GM19239 (cell line): Measurements from ENCODE around the gene KCP.

ENCODE experiments used
- DNase-seq: peaks from one replicate; pipeline ENCODE4 v3.0.0; 2011; ENCODE audit warnings: low spot score; ENCODE audit not compliant: insufficient read length
- FAIRE-seq: peaks from 2 replicates; lab custom pipeline; 2011; peaks lifted over from hg19 to GRCh38; lab: Jason Lieb, UNC

Gene KCP

DNA sequence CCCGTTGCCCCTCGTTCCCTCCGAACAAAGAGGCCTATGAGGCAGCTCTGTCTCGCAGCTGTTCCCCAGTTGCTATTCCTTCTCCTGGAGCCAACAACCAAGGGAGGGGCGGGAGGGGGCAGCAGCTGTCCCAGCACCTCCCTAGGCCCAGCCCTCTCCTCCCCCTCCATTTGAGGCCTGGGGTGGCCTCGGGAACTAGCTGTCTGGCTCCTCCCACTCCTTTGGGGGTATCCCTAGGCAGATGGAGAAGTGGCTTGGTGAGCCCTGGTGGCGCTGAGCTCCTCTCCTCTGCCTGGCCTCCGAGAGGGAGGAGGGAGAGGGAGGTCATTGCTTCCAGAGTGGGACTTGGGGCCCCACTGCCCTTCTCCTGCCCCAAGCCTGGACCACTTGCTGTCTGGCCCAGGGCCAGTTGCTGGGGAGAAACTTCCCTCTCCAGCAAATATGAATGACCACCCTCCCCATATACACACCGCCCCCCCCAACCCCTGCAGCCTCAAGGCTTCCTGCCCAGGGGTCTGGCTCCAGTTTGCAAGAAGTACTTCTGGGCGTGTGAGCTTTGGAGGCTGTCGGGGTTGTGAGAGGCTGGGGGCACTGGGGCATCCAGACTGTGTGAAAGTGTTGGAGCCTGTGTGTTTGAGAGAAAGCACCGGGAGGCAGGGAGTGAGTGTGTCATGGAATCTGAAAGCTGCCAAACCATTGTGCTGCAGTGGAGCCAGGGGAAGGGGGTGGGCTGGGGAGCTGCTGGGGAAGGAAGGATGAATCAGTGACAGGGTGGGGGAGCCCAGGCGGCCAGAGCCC is 77.2 kb downstream of the KCP start:
- FAIRE-seq (no peak), DNase-seq (no peak)

GRCh38 chr7:128832880-128833147 is 77.7 kb downstream of the KCP start:
- FAIRE-seq (no peak), DNase-seq (no peak)

DNA sequence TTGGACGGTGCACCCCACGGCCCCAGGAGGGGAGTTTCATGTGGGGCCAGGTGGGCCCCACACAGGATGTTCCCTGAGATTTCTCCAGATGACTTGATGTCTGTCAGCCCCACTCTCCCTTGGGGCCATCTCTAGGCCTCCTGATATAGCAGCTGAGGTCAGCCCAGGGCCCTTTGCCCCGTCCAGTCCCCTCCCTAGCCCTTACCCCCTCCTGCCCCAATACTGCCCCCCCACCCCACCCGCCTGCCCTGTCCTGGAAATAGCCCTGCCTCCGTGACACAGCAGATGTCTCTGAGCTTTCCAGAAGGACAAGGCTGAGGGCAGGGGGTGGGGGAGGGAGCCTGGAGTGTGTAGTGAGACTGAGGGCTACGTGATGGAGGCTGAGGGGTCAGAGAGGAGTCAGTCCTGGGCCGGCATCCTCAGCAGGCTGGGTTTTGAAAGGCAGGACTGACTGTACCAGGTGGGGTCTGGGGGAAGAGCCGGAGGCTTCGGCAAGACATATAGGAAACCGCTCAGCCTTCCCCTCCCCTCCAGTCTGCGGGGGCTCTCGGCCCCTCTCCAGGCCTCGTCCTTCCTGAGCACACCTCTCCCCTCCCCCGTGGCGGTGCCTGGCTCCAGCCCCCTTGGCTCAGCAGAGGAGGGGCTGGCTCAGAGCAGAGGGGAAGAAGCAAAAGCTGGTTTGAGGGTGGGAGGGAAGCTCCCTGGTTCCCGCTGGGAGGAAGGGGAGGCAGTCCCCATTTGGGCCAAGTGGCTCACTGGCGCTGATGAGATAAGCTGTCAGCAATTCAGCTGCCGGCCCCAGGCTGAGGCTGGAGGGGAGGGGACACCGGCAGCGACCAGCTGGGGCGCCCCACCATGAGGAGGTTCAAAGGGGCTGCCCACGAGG is 78.3 kb downstream of the KCP start:
- FAIRE-seq = no peak
- DNase-seq = no peak

- no peak for DNase-seq
- FAIRE-seq = no peak
These were observed 79.1 kb downstream of the KCP start for GRCh38 chr7:128831178-128831993.

GRCh38 chr7:128830231-128831177 is 80.0 kb downstream of the KCP start, which contains the start of gene FLNC:
Gene FLNC (plus strand): TSS chr7:128830406. CDS start chr7:128830638, 232 bp downstream.
- DNase-seq (no peak), FAIRE-seq (no peak)

DNA sequence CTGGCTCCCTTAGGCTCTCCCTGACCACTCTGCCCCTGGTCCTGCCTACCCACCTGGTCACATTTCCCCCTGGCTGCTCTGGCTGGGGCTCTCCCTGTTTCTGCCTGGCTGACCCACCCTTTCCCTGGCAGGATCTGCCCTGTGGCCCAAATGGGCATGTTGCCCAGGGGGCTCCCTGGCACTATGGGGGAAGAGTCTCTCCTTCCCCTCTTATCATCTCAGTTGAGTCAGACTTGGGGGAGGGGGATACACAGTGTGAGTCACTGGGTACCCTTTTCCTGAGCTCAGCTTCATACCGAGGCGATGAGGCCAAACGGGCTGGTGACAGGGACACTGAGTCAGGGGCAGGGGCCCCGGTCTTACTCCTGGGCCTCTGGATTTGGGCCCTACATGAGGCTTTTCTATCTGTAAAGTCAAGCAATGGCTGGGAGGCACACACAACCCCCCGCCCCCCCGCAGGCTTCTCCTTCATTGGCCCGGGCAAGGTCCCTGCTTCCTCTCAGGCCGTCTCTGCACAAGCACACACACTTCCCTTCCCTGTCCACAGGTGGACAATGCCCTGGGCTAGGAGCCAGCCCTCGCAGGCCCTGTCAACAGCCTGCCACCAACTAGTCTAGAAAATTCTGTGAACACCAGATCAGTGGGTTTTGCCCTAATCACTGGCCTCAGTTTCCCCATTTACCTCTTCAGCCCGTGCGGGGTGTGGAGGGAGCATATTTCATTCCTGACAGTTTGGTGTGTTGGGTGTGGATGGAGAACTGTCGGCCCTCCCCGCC is 80.9 kb downstream of the KCP start:
- FAIRE-seq (no peak), DNase-seq (no peak)

- no peak for FAIRE-seq
- DNase-seq = no peak
These were observed 82.4 kb downstream of the KCP start for GRCh38 chr7:128827971-128828711.

DNA sequence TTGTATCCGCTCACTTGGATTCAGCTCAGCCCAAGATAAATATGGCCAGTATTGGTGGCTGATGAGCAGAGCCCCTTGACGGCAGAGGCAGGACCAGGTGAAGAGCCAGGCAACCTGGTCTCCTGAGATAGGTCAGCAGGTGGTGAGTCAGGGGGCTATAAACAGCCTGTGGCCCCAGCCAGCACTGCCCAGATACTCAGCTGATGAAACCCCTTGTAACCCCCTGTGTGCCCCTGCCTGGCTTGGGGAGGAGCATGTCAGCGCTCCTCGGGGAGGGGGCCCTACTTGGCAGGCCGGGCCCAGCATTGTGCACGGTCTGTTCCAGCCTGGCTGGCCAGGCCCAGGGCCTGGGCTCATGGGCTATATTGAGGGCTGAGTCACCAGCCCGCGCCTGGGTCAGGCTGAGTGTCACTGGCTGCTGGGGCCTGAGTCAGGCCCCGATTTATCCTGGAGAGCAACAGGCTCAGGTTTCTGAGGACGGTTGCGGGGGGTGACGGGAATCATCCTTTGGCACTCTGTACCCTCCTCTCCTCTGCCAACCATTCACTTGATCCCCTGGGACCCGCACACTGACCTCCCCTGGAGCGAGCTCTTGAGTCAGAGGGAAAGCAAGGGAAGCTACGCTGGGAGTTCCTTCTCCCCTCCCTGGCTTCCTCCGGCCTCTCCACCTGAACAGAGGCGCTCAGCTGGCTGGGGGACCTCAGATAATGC is 83.1 kb downstream of the KCP start:
- DNase-seq = no peak
- no peak for FAIRE-seq

GRCh38 chr7:128826916-128827247 is 83.6 kb downstream of the KCP start:
- FAIRE-seq = no peak

More at GRCh38 chr7:128826916-128827247, 83.6 kb downstream of the KCP start:
- no peak for DNase-seq
